Measurements from ENCODE around the gene DENND4B. TPM values are rescaled to one million over a fixed set of nuclear protein-coding genes. Genes with fewer than 3 reads are reported as not detected.
A peak's percentile ranks its signal among the peaks of the same experiment; 100 is the strongest.

Gene DENND4B
- total and polyA plus RNA-seq, 2 of the 4 experiments (the other 2 are of a cell fraction): 1.8 to 25.2 TPM

- TF ChIP-seq, protein P1, sequence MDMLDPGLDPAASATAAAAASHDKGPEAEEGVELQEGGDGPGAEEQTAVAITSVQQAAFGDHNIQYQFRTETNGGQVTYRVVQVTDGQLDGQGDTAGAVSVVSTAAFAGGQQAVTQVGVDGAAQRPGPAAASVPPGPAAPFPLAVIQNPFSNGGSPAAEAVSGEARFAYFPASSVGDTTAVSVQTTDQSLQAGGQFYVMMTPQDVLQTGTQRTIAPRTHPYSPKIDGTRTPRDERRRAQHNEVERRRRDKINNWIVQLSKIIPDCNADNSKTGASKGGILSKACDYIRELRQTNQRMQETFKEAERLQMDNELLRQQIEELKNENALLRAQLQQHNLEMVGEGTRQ (IDR thresholded peaks at IDR 0.05; ENCODE audit: low read depth, low read length): 0 out of 2 replicates have a peak, but pooled peaks have one; percentile 28
- no peak for TF ChIP-seq CEBPB (IDR thresholded peaks at IDR 0.05; ENCODE audit: low read depth, low read length)
- peak; percentile 53 for TF ChIP-seq POLR2A (IDR thresholded peaks at IDR 0.05; ENCODE audit: low read depth, low read length)
- TF ChIP-seq RAD21 (IDR thresholded peaks at IDR 0.05; ENCODE audit: low read length): no peak
- peak; percentile 76 for TF ChIP-seq FOS (IDR thresholded peaks at IDR 0.05; ENCODE audit: low read depth, low read length)
Measured at GRCh38 chr1:153922972-153923925, 23.3 kb downstream of the DENND4B start, which contains the start of gene GATAD2B (continued).
